SU-DHL-6 (cell line): ENCODE data around the gene CARD19.

ENCODE experiments used
- EZH2phosphoT487 ChIP-seq: fragments of 200-600 bp; sonication (generic), shearing (Covaris generic); conservative IDR thresholded peaks from 2 replicates; pipeline ENCODE4 v1.6.1; 2018; ENCODE audit warnings: mild to moderate bottlenecking, antibody characterized with exemption, low read length, moderate library complexity, mixed read lengths
- TF ChIP-seq, protein P1 (sequence below): fragments of 200-600 bp; sonication (generic); IDR thresholded peaks from one replicate; pipeline ENCODE4 v1.5.1; 2017; ENCODE audit warnings: antibody characterized with exemption, mild to moderate bottlenecking, low read length, moderate library complexity; ENCODE audit not compliant: insufficient read depth, poor library complexity, severe bottlenecking

DNA sequence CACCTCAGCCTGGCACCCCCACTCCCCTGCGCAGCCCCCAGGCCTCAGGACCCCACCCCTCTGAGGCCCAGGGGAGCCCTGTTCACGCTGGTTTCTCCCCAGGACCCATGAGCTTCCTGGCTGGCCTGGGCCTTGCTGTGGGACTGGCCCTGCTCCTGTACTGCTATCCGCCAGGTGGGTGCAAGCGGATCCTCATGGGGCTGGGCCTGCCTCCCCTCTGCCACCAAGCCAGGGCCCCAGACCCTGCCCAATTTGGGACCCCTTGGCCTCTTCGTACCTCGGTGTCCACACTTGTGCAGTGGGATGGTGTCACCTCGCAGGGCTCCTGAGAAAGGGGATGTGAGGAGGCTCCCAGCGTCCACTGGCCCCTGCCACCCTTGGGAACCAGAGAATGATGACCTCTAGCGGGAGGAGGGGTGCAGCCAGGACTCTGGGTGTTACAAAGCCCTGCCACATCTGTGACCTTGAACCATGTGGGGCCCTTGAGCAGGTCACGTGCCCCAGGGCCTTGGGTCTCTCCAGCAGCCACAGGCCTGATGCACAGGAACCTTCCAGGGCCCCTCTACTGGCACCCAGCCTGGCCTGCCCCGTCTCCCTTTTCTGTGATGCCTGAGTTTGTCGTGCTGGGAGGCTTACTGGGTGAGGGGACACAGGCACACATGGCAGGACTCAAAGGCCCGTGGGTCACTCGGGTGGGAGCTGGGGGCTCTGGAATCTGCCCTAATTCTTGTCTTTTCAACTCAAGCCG lies 16.3 kb downstream of the CARD19 start:
- TF ChIP-seq, protein P1, sequence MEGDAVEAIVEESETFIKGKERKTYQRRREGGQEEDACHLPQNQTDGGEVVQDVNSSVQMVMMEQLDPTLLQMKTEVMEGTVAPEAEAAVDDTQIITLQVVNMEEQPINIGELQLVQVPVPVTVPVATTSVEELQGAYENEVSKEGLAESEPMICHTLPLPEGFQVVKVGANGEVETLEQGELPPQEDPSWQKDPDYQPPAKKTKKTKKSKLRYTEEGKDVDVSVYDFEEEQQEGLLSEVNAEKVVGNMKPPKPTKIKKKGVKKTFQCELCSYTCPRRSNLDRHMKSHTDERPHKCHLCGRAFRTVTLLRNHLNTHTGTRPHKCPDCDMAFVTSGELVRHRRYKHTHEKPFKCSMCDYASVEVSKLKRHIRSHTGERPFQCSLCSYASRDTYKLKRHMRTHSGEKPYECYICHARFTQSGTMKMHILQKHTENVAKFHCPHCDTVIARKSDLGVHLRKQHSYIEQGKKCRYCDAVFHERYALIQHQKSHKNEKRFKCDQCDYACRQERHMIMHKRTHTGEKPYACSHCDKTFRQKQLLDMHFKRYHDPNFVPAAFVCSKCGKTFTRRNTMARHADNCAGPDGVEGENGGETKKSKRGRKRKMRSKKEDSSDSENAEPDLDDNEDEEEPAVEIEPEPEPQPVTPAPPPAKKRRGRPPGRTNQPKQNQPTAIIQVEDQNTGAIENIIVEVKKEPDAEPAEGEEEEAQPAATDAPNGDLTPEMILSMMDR: no peak
- no peak for TF ChIP-seq EZH2phosphoT487
